ENCODE data around the gene SPOCK2.
"Not testable (repeated sequence)": the region's sequence is repeated elsewhere in the genome, so short reads cannot be mapped to it uniquely, and the experiment has no call there.

SPOCK2 gene, protein sequence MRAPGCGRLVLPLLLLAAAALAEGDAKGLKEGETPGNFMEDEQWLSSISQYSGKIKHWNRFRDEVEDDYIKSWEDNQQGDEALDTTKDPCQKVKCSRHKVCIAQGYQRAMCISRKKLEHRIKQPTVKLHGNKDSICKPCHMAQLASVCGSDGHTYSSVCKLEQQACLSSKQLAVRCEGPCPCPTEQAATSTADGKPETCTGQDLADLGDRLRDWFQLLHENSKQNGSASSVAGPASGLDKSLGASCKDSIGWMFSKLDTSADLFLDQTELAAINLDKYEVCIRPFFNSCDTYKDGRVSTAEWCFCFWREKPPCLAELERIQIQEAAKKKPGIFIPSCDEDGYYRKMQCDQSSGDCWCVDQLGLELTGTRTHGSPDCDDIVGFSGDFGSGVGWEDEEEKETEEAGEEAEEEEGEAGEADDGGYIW

GRCh38 chr10:72087969-72088888, at the start of gene SPOCK2:
Gene SPOCK2 (minus strand): TSS chr10:72088551. CDS start chr10:72088328, 223 bp downstream.
- TF ChIP-seq ZFX (IDR thresholded peaks at IDR 0.05): no peak
- TF ChIP-seq, protein P1, sequence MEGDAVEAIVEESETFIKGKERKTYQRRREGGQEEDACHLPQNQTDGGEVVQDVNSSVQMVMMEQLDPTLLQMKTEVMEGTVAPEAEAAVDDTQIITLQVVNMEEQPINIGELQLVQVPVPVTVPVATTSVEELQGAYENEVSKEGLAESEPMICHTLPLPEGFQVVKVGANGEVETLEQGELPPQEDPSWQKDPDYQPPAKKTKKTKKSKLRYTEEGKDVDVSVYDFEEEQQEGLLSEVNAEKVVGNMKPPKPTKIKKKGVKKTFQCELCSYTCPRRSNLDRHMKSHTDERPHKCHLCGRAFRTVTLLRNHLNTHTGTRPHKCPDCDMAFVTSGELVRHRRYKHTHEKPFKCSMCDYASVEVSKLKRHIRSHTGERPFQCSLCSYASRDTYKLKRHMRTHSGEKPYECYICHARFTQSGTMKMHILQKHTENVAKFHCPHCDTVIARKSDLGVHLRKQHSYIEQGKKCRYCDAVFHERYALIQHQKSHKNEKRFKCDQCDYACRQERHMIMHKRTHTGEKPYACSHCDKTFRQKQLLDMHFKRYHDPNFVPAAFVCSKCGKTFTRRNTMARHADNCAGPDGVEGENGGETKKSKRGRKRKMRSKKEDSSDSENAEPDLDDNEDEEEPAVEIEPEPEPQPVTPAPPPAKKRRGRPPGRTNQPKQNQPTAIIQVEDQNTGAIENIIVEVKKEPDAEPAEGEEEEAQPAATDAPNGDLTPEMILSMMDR (conservative IDR thresholded peaks at IDR 0.05): no peak
- no peak within 1 kb of the TSS for H3K27ac ChIP-seq

DNA sequence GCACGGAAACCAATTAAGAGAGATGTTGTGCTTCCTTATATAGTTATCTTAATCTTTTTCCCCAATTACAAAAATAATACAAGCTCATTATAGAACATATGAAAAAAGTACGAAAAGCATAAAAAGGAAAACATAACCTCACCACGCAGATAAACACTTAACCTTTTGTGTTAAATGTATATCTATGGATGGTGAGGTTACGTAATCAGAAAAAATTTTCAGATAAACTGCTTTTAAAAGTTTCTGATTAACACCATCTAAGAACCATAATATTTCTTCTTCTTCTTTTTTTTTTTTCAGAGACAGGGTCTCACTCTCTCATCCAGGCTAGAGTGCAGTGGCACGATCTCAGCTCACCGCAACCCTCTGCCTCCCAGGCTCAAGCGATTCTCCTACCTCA, 49.2 kb upstream of the SPOCK2 start:
- TF ChIP-seq, protein P1 (conservative IDR thresholded peaks at IDR 0.05): no peak
- no peak for TF ChIP-seq ZFX (IDR thresholded peaks at IDR 0.05)
- H3K27ac ChIP-seq: no peak overlapping the region

GRCh38 chr10:72136225-72136624, 47.9 kb upstream of the SPOCK2 start:
- H3K27ac ChIP-seq: not testable (repeated sequence)

DNA sequence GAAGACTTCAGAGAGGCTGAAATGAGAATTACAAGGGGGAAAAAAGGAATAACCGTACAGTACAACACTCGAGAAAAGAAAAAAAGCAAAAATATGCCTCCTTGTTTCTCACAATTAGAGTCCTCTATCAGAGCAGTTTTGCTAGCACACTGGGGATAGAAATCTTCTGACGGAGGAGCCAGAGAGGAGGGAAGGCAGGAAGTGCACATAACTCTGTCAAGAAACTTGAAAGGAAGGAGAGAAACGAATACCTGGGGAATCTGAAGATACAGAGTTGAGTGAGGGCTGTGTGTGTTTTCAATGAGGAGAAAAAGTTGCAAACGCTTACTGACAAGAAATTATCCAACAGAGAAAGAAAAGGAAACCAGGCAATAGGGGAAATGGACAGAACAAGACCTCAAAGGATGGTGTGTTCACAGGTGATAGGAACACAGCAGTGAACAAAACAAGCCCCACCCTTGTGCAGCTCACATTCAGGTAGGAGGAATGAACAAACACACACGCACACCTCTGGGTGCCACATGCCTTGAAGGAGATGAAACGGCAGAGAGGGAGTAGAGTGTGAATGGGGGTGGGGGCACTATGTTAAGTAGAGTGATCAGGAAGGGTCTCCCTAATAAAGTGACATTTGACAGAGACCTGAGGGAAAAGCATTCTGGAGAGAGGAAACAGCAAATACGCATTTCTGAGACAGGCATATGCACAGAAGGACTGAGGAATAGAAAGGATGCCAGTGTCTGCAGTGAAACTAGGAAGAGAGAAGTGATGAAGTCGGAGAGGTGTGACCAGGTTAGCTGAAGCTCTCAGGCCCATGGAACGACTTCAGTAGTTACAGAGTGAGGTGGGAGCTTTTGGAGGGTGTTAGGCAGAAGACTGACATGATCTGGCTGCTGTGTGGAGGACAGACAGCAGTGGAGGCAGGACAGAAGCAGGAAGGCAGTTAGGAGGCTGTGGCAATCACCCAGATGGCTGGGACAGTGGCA, 46.7 kb upstream of the SPOCK2 start:
- no peak for TF ChIP-seq ZFX (IDR thresholded peaks at IDR 0.05)
- TF ChIP-seq, protein P1 (conservative IDR thresholded peaks at IDR 0.05): no peak
- no peak overlapping the region for H3K27ac ChIP-seq

DNA sequence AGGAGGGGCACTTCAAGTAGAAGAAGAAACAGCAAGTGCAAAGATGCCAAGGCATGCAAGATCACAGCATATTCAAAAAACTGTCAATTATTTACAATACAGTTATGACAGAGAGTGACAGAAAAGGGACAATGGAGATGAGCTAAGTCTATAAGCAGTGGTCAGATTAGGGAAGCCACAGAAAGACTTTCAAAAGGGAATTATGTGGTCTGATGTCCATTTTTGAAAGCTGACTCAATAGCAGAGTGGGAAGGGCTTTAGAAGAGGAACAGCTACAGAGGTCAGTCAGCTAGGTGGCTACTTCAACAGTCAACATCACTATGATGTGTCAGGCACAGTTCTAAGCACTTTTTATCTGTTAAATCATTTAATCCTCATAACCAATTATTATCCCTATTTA, 45.2 kb upstream of the SPOCK2 start:
- H3K27ac ChIP-seq: no peak overlapping the region
- TF ChIP-seq, protein P1 (conservative IDR thresholded peaks at IDR 0.05): no peak
- no peak for TF ChIP-seq ZFX (IDR thresholded peaks at IDR 0.05)

GRCh38 chr10:72132854-72133253, 44.5 kb upstream of the SPOCK2 start:
- no peak overlapping the region for H3K27ac ChIP-seq
- TF ChIP-seq, protein P1 (conservative IDR thresholded peaks at IDR 0.05): 0 out of 2 replicates have a peak, but pooled peaks have one; percentile 2
- TF ChIP-seq ZFX (IDR thresholded peaks at IDR 0.05): no peak

DNA sequence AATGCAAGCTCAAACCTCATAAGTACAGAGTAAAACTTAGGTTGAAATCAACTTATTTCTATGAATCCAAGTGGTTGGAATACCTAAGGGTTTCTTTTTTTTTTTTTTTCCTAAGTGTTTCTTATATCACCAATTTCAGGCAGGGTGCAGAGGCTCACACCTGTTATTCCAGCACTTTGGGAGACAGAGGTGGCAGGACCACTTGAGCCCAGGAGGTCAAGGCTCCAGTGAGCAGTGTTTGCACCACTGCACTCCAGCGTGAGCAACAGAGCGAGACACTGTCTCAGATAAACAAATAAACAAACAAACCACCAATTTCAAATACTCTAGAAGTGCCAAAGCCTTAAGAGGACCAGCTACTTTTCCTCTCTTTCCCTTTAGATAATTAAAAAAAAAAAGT, 39.2 kb upstream of the SPOCK2 start:
- H3K27ac ChIP-seq: no peak overlapping the region
- TF ChIP-seq, protein P1 (conservative IDR thresholded peaks at IDR 0.05): no peak
- no peak for TF ChIP-seq ZFX (IDR thresholded peaks at IDR 0.05)
